OCI-LY3 (cell line): Measurements from ENCODE around the gene ITGA6.

Source experiments
- CTCF ChIP-seq: fragments of 200-600, 300-600 bp; sonication (generic); IDR thresholded peaks from 2 replicates; pipeline ENCODE4 v1.5.1; 2014; ENCODE audit warnings: antibody characterized with exemption, low read length, low read depth
- EZH2phosphoT487 ChIP-seq: fragments of 200-600 bp; shearing (Covaris generic); IDR thresholded peaks from 2 replicates; pipeline ENCODE4 v1.6.1; 2018; ENCODE audit warnings: antibody characterized with exemption, mixed run types, low read depth

GRCh38 chr2:172470958-172471922 lies 43.9 kb downstream of the ITGA6 start:
- TF ChIP-seq CTCF (no peak), EZH2phosphoT487 (no peak)
